Astrocyte (in vitro differentiated cells and primary cell): ENCODE data around the gene PAX6. TPM values are rescaled to one million over a fixed set of nuclear protein-coding genes. Genes with fewer than 3 reads are reported as not detected.

ENCODE experiments used
- DNase-seq: peaks from one replicate; pipeline ENCODE4 v3.0.0-alpha.2; 2010; ENCODE audit warnings: low read depth
- FAIRE-seq: peaks from 2 replicates; lab custom pipeline; 2011; peaks lifted over from hg19 to GRCh38; lab: Jason Lieb, UNC
- H2AFZ ChIP-seq: 2 replicates; pipeline ENCODE4 v1.6.0; 2012; ENCODE audit warnings: low read depth, low read length, inconsistent platforms
- H3K27ac ChIP-seq: 2 replicates; pipeline ENCODE4 v1.5.1; 2011; ENCODE audit warnings: low read depth, low read length, inconsistent platforms
- H3K27me3 ChIP-seq: 2 replicates; pipeline ENCODE4 v1.6.0; 2011; ENCODE audit warnings: low read length, inconsistent platforms; ENCODE audit not compliant: insufficient read depth
- H3K36me3 ChIP-seq: 2 replicates; pipeline ENCODE4 v1.5.1; 2011; ENCODE audit warnings: low read length, inconsistent platforms; ENCODE audit not compliant: insufficient read depth
- H3K4me1 ChIP-seq: 2 replicates; pipeline ENCODE4 v1.5.1; 2011; ENCODE audit warnings: low read length, inconsistent platforms; ENCODE audit not compliant: insufficient read depth
- H3K4me2 ChIP-seq: 2 replicates; pipeline ENCODE4 v1.6.0; 2012; ENCODE audit warnings: low read length, inconsistent platforms
- H3K4me3 ChIP-seq: 2 replicates; pipeline ENCODE4 v1.5.1; 2011; ENCODE audit warnings: low read depth, mild to moderate bottlenecking, low read length, inconsistent platforms; ENCODE audit not compliant: insufficient read depth
- H3K79me2 ChIP-seq: 2 replicates; pipeline ENCODE4 v1.6.0; 2012; ENCODE audit warnings: mild to moderate bottlenecking, low read length, inconsistent platforms; ENCODE audit not compliant: insufficient read depth
- H3K9ac ChIP-seq: 2 replicates; pipeline ENCODE4 v1.6.0; 2012; ENCODE audit warnings: mild to moderate bottlenecking, low read length, inconsistent platforms
- H3K9me3 ChIP-seq: 2 replicates; pipeline ENCODE4 v1.5.1; 2012; ENCODE audit warnings: low read depth, mild to moderate bottlenecking, low read length, inconsistent platforms; ENCODE audit not compliant: insufficient read depth
- H4K20me1 ChIP-seq: 2 replicates; pipeline ENCODE4 v1.6.0; 2012; ENCODE audit warnings: low read length, inconsistent platforms; ENCODE audit not compliant: insufficient read depth
- H3K27ac Mint-ChIP-seq: one replicate; pipeline ENCODE4 v1.8.0; 2021; ENCODE audit warnings: mild to moderate bottlenecking, mixed read lengths; ENCODE audit not compliant: unreplicated experiment
- H3K27me3 Mint-ChIP-seq: one replicate; pipeline ENCODE4 v1.8.0; 2021; ENCODE audit warnings: low read depth, mixed read lengths; ENCODE audit not compliant: unreplicated experiment
- H3K36me3 Mint-ChIP-seq: one replicate; pipeline ENCODE4 v1.8.0; 2021; ENCODE audit warnings: low read depth, mixed read lengths; ENCODE audit not compliant: unreplicated experiment
- H3K4me1 Mint-ChIP-seq: one replicate; pipeline ENCODE4 v1.8.0; 2021; ENCODE audit warnings: low read depth, mixed read lengths; ENCODE audit not compliant: unreplicated experiment
- H3K4me3 Mint-ChIP-seq: one replicate; pipeline ENCODE4 v1.8.0; 2021; ENCODE audit warnings: mild to moderate bottlenecking, moderate library complexity, mixed read lengths; ENCODE audit not compliant: unreplicated experiment
- H3K9me3 Mint-ChIP-seq: one replicate; pipeline ENCODE4 v1.8.0; 2021; ENCODE audit warnings: mild to moderate bottlenecking, mixed read lengths; ENCODE audit not compliant: unreplicated experiment
- CTCF ChIP-seq: IDR thresholded peaks from 2 replicates; pipeline ENCODE4 v1.5.1; 2011; ENCODE audit warnings: low read depth, mild to moderate bottlenecking, inconsistent platforms, low read length, moderate library complexity; ENCODE audit not compliant: insufficient read depth
- EZH2 ChIP-seq: IDR thresholded peaks from 2 replicates; pipeline ENCODE4 v1.6.1; 2012; ENCODE audit warnings: mild to moderate bottlenecking, low read length, inconsistent platforms; ENCODE audit not compliant: insufficient read depth
- total RNA-seq: library from RNA; stranded (reverse); gene quantifications from 2 replicates; pipeline ENCODE4 v1.2.1, GENCODE V29; 2021

Gene PAX6
- total RNA-seq, 1 donor from 2014 or later, result 12.2 TPM

- Mint-ChIP-seq H3K4me3 (no peak overlapping the region), H3K36me3 (no peaks in the 10 kb centered on the region), H3K27me3 (no peaks in the 10 kb centered on the region), H3K4me1 (peaks cover 2% of the 10 kb centered on the region), H3K9me3 (no peaks in the 10 kb centered on the region), H3K27ac (no peak overlapping the region)
- Histone ChIP-seq H3K27ac (no peak overlapping the region), H3K79me2 (no peaks in the 10 kb centered on the region), H3K36me3 (no peaks in the 10 kb centered on the region), H3K4me1 (no peaks in the 10 kb centered on the region), H4K20me1 (no peaks in the 10 kb centered on the region), H3K27me3 (no peaks in the 10 kb centered on the region), H3K4me3 (no peak overlapping the region), H3K9ac (no peak overlapping the region), H2AFZ (no peak overlapping the region), H3K9me3 (no peaks in the 10 kb centered on the region), H3K4me2 (no peak overlapping the region)
- no peak for DNase-seq
- FAIRE-seq, result no peak
- TF ChIP-seq CTCF (no peak), EZH2 (no peak)
Observed at GRCh38 chr11:31767685-31768084, 43.4 kb downstream of the PAX6 start.

- H3K27ac ChIP-seq, result no peak overlapping the region
- H3K4me1 ChIP-seq, result no peaks in the 10 kb centered on the region
- no peak overlapping the region for H3K4me3 ChIP-seq
- H3K9me3 ChIP-seq, result no peaks in the 10 kb centered on the region
- no peak for DNase-seq
- H2AFZ ChIP-seq, result no peak overlapping the region
- Mint-ChIP-seq H3K27me3 (no peaks in the 10 kb centered on the region), H3K4me3 (no peak overlapping the region), H3K9me3 (no peaks in the 10 kb centered on the region), H3K4me1 (peaks cover 2% of the 10 kb centered on the region), H3K27ac (no peak overlapping the region), H3K36me3 (no peaks in the 10 kb centered on the region)
- no peaks in the 10 kb centered on the region for H3K36me3 ChIP-seq
- no peaks in the 10 kb centered on the region for H3K27me3 ChIP-seq
- H3K9ac ChIP-seq, result no peak overlapping the region
- H4K20me1 ChIP-seq, result no peaks in the 10 kb centered on the region
- H3K79me2 ChIP-seq, result no peaks in the 10 kb centered on the region
- H3K4me2 ChIP-seq, result no peak overlapping the region
- TF ChIP-seq EZH2 (no peak), CTCF (no peak)
- FAIRE-seq, result no peak
Observed at GRCh38 chr11:31767066-31767465, 44.1 kb downstream of the PAX6 start.

GRCh38 chr11:31764766-31765165 is 46.4 kb downstream of the PAX6 start:
- Mint-ChIP-seq H3K4me1 (peaks cover 2% of the 10 kb centered on the region), H3K27me3 (no peaks in the 10 kb centered on the region), H3K9me3 (no peaks in the 10 kb centered on the region), H3K36me3 (no peaks in the 10 kb centered on the region), H3K27ac (no peak overlapping the region), H3K4me3 (no peak overlapping the region)
- H3K4me2 ChIP-seq, result no peak overlapping the region
- no peaks in the 10 kb centered on the region for H3K36me3 ChIP-seq
- H3K9me3 ChIP-seq, result no peaks in the 10 kb centered on the region
- DNase-seq, result no peak
- H3K9ac ChIP-seq, result no peak overlapping the region
- no peaks in the 10 kb centered on the region for H3K79me2 ChIP-seq
- H3K27me3 ChIP-seq, result no peaks in the 10 kb centered on the region
- TF ChIP-seq CTCF (no peak), EZH2 (no peak)
- no peak overlapping the region for H2AFZ ChIP-seq
- H4K20me1 ChIP-seq, result no peaks in the 10 kb centered on the region
- H3K4me1 ChIP-seq, result no peaks in the 10 kb centered on the region
- no peak overlapping the region for H3K27ac ChIP-seq
- H3K4me3 ChIP-seq, result no peak overlapping the region
- no peak for FAIRE-seq
